Natural killer cell (primary cell): ENCODE measurements around the gene CMYA5. TPM values are rescaled to one million over a fixed set of nuclear protein-coding genes. Genes with fewer than 3 reads are reported as not detected.

Source experiments
- ATAC-seq, 3 donors: fragments of 150-1000 bp in 2 of 3; fragments of 200-7000 bp in 1 of 3; cut with Tn5 transposase; 1 replicate in 1 of 3; 2 replicates in 2 of 3; pipeline ENCODE4 v1.10.0; 2021; ENCODE audit warnings: mild to moderate bottlenecking in 2 of 3, moderate library complexity in 2 of 3
- DNase-seq, 2 donors: peaks; one replicate each; pipeline versions ENCODE4 v3.0.0 to v3.0.0-alpha.2; 2013 to 2021; ENCODE audit warnings: mixed read lengths in 1 of 2
- H3K27ac ChIP-seq: one replicate; pipeline ENCODE4 v1.5.1; 2013; ENCODE audit warnings: mild to moderate bottlenecking, low read length
- H3K27me3 ChIP-seq: one replicate; pipeline ENCODE4 v1.6.1; 2013; ENCODE audit warnings: low read length; ENCODE audit not compliant: control insufficient read depth, insufficient read depth
- H3K36me3 ChIP-seq: one replicate; pipeline ENCODE4 v1.6.1; 2013; ENCODE audit warnings: low read length; ENCODE audit not compliant: control insufficient read depth, insufficient read depth
- H3K4me1 ChIP-seq: one replicate; pipeline ENCODE4 v1.6.1; 2013; ENCODE audit warnings: low read length; ENCODE audit not compliant: control insufficient read depth, insufficient read depth
- H3K4me3 ChIP-seq: one replicate; pipeline ENCODE4 v1.5.1; 2013; ENCODE audit warnings: low read length
- H3K9me3 ChIP-seq: one replicate; pipeline ENCODE4 v1.6.1; 2013; ENCODE audit warnings: low read length; ENCODE audit not compliant: control insufficient read depth, insufficient read depth
- H3K27ac Mint-ChIP-seq, 2 donors: one replicate each; pipeline ENCODE4 v1.8.0; 2022; ENCODE audit warnings: mild to moderate bottlenecking in 2 of 2, mixed read lengths in 2 of 2, moderate library complexity in 1 of 2
- H3K27me3 Mint-ChIP-seq, 2 donors: one replicate each; pipeline ENCODE4 v1.8.0; 2022; ENCODE audit warnings: low read depth in 2 of 2, mixed read lengths in 2 of 2
- H3K36me3 Mint-ChIP-seq: one replicate; pipeline ENCODE4 v1.8.0; 2022; ENCODE audit warnings: mixed read lengths
- H3K4me1 Mint-ChIP-seq, 2 donors: one replicate each; pipeline ENCODE4 v1.8.0; 2022; ENCODE audit warnings: mixed read lengths in 2 of 2
- H3K4me3 Mint-ChIP-seq: one replicate; pipeline ENCODE4 v1.8.0; 2022; ENCODE audit warnings: mild to moderate bottlenecking, moderate library complexity, mixed read lengths
- H3K9me3 Mint-ChIP-seq, 2 donors: one replicate each; pipeline ENCODE4 v1.8.0; 2022; ENCODE audit warnings: mixed read lengths in 2 of 2
- WGBS: methylation state at CpG from one replicate; pipeline ENCODE4 v1.1.7; 2013; ENCODE audit warnings: missing lambda C conversion rate; ENCODE audit not compliant: insufficient coverage; 5-methylcytosine and 5-hydroxymethylcytosine counted together
- intact Hi-C: fragments of 100-400 bp; cut with micrococcal nuclease; formaldehyde crosslinking; loops from one replicate; pipeline ENCODE4 v1.14.2; 2022
- total RNA-seq, 4 donors: library from RNA; stranded (reverse); fragments of 120-200 nt in 1 of 4; gene quantifications; one replicate each; pipeline versions ENCODE4 v1.2.3 to v1.2.4, GENCODE V29; 2013 to 2022
- TF ChIP-seq, protein P1 (sequence below): fragments of 200-600 bp; IDR thresholded peaks from one replicate; pipeline ENCODE4 v1.8.0; 2022; ENCODE audit warnings: antibody characterized with exemption

Gene CMYA5
- total RNA-seq, 3 donors from 2014 or later (not counting 1 experiment from before 2014, with no cell fraction given): 0.53 to 0.93 (median 0.71) TPM

- Mint-ChIP-seq H3K27me3 (peaks cover 0 to 4% of the 10 kb centered on the region in 2 donors), H3K36me3 (no peaks in the 10 kb centered on the region), H3K9me3 (no peaks in the 10 kb centered on the region), H3K4me1 (no peaks in the 10 kb centered on the region), H3K27ac (no peak overlapping the region), H3K4me3 (no peak overlapping the region)
- no peak overlapping the region for H3K4me3 ChIP-seq
- no peaks in the 10 kb centered on the region for H3K36me3 ChIP-seq
- peaks cover 1% of the 10 kb centered on the region for H3K27me3 ChIP-seq
- intact Hi-C loops: no loop called here
- WGBS: 0% methylated on average over 1 of the region's 3 CpGs
- DNase-seq (no peak), ATAC-seq (no peak)
- no peaks in the 10 kb centered on the region for H3K9me3 ChIP-seq
- TF ChIP-seq, protein P1, sequence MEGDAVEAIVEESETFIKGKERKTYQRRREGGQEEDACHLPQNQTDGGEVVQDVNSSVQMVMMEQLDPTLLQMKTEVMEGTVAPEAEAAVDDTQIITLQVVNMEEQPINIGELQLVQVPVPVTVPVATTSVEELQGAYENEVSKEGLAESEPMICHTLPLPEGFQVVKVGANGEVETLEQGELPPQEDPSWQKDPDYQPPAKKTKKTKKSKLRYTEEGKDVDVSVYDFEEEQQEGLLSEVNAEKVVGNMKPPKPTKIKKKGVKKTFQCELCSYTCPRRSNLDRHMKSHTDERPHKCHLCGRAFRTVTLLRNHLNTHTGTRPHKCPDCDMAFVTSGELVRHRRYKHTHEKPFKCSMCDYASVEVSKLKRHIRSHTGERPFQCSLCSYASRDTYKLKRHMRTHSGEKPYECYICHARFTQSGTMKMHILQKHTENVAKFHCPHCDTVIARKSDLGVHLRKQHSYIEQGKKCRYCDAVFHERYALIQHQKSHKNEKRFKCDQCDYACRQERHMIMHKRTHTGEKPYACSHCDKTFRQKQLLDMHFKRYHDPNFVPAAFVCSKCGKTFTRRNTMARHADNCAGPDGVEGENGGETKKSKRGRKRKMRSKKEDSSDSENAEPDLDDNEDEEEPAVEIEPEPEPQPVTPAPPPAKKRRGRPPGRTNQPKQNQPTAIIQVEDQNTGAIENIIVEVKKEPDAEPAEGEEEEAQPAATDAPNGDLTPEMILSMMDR: no peak
- no peaks in the 10 kb centered on the region for H3K4me1 ChIP-seq
- H3K27ac ChIP-seq: no peak overlapping the region
Observed at GRCh38 chr5:79846198-79846521, 156.5 kb downstream of the CMYA5 start.

DNA sequence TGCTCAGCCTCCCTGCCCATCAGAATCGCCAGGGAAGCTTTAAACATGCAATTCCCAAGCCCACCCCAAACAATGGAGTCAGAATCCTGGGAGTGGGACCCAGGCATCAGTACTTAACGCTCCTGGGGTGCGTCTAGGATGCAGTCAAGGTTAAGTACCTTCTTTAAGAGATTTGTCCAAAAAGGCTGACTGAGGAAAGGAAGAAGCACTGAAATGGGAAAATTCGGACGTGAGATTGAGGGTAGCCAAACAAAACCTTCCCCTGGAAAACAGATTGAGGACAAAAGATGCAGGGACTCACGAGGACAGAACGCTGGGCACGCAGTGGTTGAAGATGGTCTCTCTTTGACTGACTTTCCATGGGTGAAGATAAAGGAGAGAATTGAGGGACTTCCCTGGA is 157.9 kb downstream of the CMYA5 start:
- no peaks in the 10 kb centered on the region for H3K27me3 ChIP-seq
- no peaks in the 10 kb centered on the region for H3K9me3 ChIP-seq
- H3K4me3 ChIP-seq: no peak overlapping the region
- WGBS: 88% methylated on average over 8 of the region's 8 CpGs
- Mint-ChIP-seq H3K27ac (no peak overlapping the region), H3K9me3 (no peaks in the 10 kb centered on the region), H3K36me3 (no peaks in the 10 kb centered on the region), H3K27me3 (peaks cover 4 to 10% of the 10 kb centered on the region in 2 donors), H3K4me3 (no peak overlapping the region), H3K4me1 (no peaks in the 10 kb centered on the region)
- H3K4me1 ChIP-seq: no peaks in the 10 kb centered on the region
- DNase-seq (no peak), ATAC-seq (no peak)
- no peaks in the 10 kb centered on the region for H3K36me3 ChIP-seq
- H3K27ac ChIP-seq: no peak overlapping the region
- TF ChIP-seq, protein P1: no peak
- intact Hi-C loops: no loop called here

DNA sequence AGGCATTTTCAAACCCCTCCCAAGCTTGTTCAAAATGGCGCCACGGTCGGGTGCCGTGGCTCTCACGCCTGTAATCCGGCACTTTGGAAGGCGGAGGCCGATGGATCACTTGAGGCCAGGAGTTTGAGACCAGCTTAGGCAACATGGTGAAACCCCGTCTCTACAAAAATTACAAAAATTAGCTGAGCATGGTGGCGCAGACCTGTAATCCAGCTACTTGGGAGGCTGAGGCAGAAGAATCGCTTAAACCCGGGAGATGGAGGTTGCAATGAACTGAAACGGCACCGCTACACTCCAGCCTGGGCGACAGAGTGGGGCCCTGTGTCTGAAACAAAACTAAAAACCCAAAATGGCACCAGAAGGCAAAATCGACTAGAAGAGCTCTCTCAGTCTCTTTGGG is 159.4 kb downstream of the CMYA5 start:
- intact Hi-C loops: no loop called here
- TF ChIP-seq, protein P1: no peak
- H3K36me3 ChIP-seq: no peaks in the 10 kb centered on the region
- Mint-ChIP-seq H3K9me3 (no peaks in the 10 kb centered on the region), H3K4me1 (no peaks in the 10 kb centered on the region), H3K4me3 (no peak overlapping the region), H3K27me3 (peaks cover 9 to 10% of the 10 kb centered on the region in 2 donors), H3K36me3 (no peaks in the 10 kb centered on the region), H3K27ac (no peak overlapping the region)
- no peaks in the 10 kb centered on the region for H3K4me1 ChIP-seq
- H3K27me3 ChIP-seq: no peaks in the 10 kb centered on the region
- WGBS: 96% methylated on average over 16 of the region's 16 CpGs
- no peaks in the 10 kb centered on the region for H3K9me3 ChIP-seq
- ATAC-seq (no peak), DNase-seq (no peak)
- H3K27ac ChIP-seq: no peak overlapping the region
- no peak overlapping the region for H3K4me3 ChIP-seq

Other genes with a start within 250 kb of the CMYA5 start
- 1 to 10 TPM; 3.1 to 5.4 (median 4.3) TPM for gene HOMER1, start 175.7 kb upstream of the CMYA5 start, total RNA-seq
- 100 to 1,000 TPM; 219 to 296 (median 272) TPM for gene TENT2, start 77.4 kb upstream of the CMYA5 start, total RNA-seq